Pons (tissue), 1 donor: ENCODE measurements around the gene ZNF500.

Experiments
- DNase-seq: peaks from one replicate; pipeline ENCODE4 v3.0.0-alpha.2; 2016; ENCODE audit warnings: low spot score

Gene ZNF500

DNA sequence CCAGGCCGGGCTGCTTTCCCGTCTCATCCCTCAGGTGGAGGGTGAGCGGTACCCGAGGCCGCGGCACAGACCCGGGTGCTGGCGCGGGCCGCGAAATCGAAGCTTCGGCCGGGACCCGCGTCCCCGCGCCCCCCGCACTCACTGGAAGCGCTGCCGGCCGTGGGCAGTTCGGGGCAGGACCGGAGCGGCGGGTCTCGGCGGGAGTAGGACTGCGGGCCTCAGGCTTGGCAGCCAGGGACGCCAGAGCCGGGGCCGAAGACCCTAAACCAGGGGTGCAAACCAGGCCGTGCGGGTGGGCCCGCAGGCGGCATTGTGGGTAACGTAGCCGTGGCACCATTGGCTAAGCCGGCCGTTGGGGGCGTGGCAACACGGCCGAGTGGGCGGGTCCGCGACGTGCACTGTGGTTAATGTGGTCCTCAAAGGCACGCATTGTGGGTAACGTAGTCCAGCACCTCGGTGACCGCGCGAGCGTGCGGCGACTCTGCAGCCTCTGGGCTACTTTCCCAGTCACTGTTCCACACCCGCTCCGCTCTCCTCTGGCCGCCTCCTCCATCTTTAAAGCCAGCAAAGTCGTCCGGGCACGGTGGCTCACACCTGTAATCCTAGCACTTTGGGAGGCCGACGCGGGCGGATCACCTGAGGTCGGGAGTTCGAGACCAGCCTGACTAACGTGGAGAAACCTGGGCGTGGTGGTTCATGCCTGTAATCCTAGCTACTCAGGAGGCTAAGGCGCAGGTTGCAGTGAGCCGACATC, at the start of gene ZNF500:
Gene ZNF500 (minus strand): TSS at position 288 of the 754 bp plus-strand sequence. CDS start 1,184 bp downstream, outside the sequence.
- DNase-seq: peak; percentile 94

DNA sequence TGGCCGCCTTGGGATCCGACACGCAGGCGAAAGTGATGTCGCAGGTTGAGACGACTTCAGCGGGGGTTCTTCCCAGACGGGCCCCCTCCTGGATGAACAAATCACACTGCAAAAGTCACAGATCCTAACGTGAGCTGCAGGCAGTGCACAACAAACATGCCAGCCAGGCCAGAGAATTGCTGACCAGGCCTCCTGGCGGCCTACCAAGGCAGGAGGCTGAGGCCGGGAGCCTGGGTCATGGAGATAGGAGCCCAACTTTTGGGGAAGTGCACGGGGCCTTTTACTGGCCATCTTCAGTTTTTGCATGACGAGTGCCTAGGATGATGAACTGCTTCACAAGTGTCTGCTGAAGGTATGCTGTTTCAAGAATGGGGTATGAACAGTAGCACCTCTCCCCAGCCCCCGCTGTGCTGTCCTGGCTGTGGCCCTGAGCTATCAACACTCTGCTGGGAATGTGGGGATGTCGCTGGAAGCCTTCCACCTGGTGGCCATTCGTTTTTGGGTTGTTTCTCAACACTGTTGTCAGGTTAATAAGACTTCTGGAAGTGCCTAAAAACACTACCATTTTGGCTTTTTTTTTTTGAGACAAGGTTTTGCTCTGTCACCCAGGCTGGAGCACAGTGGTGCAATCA, 47.7 kb upstream of the ZNF500 start:
- DNase-seq: no peak

DNA sequence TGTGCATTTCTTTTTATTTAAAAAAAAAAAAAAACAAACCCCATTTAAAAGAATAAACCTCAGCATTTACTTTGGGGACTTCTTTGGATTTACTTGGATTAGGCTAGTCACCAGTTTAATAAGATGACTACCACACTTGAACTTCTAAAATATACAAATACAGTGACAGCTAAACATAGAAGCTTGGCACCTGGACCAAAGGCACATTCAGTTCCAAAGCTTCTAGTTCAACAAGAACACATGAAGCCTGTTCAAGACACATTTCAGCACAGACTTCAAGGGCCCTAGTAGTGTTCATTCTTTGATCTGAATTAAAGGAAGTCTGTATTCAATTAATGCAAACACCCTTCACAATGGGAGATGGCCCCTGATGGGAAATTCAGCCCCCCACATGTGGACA, 47.1 kb upstream of the ZNF500 start:
- no peak for DNase-seq

DNA sequence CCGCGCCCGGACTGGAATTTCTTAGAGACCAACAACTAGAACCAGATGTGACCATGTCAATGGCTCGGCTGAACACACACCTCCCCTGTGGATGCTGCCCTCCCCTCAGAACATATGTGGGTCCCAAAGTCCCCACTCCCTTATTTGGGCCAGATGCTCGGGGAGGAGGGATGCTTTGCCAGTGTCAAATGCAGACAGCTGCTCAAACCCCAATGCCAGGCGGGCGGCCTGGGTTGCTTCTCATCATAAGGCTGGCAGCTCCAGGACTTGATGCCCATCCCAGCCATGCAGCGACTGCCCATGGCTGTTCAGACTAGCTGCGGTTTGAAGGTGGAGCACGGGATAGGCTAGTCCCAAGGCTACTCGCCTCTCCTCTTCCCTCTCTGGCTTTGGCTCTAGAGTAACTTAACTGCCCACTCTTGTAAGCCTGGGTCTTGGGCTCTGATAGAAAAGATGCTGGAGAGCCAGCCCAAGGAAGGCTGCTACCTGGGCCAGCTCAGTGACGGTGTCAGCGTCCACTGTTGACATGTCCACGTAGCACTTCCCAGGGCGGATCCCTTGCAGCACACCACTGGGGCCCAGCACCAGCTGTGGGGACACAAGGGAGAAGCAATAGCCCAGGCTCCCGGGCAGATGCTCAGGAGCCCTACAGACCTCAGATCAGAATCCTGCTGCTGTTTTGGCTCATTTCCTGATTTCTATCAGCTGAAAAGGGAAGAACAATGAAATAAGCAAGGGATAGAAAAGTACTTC, 46.5 kb upstream of the ZNF500 start:
- no peak for DNase-seq

DNA sequence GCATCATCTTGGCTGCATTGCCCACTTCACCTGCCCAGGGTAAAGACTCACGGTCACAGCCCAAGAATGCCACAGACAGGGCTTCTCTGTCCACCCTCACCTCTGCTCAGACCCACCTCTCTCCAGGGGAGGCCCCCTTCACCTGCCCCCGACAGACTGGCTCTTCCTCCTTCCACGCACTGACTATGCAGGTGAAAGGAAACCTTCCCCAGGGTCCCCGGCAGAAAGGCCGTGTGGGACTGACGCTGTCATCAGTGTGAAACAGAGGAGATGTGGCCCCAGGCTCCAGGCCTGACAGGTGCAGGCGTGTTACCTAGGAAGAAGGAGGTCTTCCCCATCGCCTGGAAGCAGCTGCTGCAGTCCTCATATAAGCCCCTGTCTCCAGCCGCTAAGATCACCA, 44.8 kb upstream of the ZNF500 start:
- no peak for DNase-seq

DNA sequence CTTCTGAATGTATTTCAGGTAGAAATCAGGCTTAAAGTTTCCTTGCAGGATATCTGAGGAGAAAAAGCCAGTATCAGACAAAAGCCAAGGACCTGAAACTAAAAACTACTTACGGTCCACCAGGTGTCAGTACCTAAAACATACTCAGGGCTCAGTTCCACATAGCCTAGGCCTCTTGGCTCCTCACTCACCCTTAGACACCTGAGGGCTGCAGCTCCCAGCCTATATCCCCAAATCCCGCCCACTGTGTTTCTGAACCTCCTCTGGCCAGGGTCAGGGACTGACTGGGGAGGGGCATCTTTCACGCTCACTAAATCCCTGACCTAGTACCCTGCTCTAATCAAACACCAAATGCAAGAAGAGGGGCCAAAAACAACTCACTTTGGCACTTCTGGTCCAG, 44.3 kb upstream of the ZNF500 start:
- no peak for DNase-seq

DNA sequence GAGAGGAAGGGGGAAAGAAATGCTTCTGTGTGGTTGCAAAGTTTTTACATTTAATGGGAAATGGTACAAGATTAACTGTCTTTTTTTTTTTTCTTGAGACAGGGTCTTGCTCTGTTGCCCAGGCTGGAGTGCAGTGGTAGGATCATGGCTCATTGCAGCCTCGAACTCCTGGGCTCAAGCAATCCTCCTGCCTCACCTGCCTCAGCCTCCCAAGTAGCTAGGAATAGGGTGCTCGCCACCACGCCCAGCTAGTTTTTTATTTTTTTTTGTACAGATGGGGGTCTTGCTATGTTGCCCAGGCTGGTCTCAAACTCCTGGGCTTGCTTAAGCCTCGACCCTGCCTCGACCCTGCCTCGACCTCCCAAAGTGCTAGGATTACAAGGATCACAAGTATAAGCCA, 39.3 kb upstream of the ZNF500 start:
- DNase-seq: no peak

DNA sequence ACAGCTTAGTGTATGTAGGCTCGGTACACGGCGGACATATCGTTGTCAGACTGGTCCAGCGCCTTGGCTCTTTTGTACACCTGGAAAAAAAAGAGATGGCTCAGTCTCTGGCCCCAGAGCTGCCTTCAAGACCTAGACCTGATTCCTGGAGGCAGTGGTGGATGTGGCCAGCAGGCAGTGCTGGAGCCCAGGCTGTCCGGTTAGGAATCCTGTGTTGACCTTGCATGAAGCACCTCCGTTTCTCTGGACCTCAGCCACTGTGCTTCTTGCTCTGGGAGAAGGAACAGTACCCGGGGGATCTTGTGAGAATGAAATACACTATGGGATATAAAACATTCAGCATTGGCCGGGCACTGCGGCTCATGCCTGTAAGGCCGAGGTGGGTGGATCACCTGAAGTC, 38.3 kb upstream of the ZNF500 start:
- DNase-seq: no peak

DNA sequence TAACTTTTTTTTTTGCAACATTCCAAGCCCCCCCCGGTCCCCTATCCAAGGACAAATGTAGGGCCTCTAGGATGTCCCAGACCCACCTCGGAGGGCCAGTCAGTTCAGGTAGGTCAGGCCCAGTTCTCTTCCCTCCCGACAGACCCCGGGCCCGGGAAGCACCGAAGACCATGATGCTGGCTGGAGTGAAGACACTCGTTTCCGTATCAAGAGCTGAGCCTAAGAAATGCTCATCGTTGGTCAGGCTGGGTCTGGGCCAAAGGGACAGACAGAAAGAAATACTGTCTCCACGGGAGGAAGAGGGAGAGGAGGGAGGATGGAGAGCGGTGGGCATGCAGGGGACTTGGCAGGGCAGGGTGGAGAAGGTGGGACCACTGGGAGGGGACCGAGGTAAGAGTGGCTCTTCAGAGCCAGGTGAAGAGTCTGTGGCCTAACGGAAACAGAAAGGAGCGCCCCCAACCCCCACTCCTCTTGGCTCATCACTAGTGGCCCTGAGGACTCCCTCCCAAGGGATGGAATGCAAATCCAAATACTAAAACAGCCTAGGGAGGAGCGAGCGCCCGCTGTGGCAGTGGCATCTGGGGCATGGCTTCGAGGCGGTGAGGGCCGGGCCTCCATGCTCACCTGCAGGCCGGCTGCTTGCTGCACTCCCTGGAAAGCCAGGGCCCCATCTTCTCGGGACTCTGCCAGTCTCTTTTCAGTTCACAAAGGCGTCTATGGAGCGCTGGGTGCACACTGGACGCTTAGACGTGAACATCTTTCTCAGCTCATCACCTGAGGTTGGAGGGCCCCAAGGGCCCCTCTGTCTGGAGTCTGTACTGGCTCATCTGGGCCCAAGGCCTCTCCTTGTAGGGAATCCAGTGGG, 37.2 kb upstream of the ZNF500 start:
- DNase-seq: no peak

DNA sequence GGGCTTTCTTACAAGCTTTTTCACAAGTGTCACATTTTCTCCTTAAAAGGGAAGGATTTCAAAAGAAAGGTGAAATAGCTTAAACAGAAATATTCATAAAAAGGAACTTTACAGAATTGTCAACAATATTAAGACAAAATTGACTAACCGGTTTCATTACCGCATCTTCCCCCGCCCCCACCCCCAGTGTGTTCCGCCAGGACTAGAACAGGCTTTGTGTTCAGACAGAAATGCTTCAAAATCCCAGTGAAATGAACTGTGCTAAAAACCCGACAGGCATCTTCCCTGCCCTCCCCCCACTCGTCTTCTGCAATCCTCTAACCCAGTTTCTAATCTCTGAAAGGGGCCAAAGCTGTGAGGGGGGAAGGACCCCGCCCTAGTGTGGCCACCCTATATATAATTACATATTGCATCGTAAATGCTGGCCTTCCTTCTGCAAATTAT, 36.5 kb upstream of the ZNF500 start:
- no peak for DNase-seq

DNA sequence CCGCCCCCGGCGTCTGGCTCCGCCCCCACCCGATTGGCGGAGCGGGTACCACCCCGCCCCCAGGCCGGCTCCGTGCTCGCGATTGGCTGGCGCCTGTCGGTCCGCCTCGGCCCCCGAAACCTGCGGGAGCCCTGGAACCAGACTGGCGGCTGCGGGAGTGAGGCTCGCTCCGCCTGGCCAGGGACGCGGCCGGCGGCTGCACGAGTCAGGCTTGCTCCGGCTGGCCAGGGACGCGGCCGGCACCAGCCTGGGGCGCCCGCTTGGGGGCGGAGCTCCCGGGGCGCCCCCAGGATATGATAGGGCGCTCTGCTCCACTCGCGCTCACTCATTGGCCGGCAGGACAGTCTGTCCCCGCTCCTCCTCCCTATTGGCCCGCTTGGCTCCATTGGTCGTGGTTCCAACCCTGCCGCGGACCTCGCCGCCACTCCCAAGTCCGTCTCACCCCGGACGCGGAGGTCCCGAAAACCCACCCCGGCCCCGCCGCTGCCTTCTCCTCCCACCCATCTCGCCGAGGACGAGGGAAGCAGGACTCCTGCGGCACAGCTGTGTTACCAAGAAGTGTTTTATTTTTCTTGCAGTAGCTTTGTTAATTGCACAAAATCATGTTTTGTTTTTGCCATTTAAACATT, 35.8 kb upstream of the ZNF500 start:
- peak; percentile 92 for DNase-seq

DNA sequence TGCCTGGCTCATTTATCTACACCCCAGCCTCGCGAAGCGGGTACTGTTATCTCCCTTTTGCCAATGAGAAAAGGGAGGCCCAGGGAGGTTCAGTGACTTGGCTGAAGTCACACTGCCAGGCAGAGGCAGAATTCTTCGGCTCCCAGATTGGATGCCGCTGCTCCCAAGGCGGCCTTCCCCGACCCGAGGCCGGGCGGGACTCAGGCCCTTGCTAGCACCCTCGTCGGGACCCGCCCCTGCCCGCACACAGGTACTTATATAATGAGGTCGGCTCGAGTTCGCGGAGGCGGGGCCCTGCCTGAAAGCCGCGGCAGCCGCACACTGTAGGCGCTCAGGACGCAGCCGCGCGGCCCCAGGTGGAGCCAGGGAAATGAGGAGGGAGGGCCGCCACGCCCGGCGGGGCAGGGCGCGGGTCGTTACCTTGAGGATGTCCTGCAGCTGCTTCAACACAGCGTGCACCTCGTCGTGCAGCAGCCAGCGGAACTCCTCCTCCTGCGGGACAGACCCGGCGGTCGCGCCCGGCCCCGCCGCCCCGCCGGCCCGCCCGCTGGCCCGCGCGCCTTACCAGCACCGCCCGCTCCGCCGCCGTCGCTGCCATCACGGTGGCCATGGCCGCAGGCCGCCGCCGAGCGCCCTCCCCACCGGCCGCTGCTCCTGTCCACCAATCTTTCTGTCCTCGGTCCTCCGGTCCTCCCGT, 35.1 kb upstream of the ZNF500 start, which contains the start of gene ROGDI:
Gene ROGDI (minus strand): TSS at position 672 of the 697 bp plus-strand sequence. CDS start 62 bp downstream, at position 610.
- peak; percentile 42 for DNase-seq

DNA sequence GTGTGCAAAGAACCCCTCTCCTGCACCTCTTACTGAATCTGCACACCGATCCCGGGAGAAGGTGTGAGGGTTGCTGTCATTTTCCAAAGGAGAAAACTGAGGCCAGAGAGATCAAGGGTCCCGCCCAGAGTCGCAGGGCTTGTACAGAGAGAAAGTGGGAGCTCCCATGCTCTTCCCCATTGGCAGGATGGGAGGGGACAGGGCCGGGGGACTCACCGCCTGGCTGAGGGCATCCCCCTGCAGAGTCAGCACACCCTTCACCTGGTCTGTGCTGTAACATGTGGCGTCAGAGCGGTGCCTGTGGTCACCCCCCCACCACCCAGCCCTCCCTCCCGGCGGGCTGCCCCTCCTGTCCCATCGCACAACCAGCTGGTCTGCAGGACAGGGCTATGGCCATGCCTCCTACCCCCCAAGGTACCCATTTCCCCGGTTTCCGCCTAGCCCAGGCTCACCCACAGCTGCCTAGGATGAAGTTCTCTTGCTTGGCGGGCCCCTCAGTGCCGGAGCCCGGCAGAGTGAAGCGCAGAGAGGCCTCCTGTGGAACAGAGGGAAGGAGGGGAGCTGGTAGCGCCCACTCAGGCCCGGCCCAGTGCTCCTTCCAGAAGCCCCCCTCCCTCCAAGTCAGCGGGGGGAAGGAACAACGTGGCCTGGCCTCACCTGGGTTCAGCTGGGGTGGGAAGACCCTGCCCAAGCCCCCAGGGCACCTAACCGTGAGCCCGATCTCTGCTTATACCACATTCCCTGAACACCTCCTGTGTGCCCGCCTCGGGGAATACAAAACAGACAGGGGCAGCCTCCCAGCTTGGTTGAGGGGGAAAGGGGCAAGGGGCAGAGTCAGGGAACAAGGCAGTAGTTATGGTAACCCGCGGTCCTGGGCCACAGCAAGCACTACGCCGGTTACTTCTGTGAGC, 34.3 kb upstream of the ZNF500 start:
- DNase-seq: no peak

DNA sequence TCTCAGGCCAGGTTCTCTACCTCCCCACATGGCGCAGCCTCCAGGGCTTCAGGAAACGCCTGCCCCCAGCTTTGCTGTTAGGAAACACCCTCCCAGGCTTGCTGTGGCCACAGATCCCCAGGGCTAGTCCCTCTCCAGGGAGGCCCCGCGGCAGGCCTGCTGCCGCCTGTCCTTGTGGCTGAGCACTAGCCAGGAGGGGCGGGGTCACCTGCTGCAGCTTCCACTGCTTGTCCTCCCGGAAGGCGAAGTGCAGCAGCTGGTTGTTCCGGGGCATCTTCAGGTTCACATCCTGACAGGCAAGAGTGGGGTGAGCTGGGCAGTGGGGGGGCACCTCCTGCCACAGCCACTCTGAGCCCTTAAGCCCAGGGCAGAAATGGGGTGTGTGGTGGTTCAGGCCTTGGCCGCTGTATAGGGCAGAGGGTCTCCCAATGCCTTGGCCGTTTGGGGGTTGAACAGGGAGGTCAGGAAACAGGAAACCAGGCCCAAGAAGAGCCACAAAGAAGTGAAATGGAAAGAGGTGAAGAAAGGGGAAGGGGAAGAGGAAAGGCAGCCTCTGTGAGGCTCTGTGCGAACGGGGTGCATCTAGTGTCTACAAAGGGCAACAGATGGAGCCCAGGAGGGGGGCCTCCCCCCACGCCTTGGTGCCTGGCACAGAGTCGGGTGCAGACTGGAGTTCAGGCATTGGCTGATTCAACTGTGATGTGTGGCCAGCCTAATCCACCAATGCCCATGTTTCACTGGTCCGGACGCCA, 33.5 kb upstream of the ZNF500 start:
- DNase-seq: peak; percentile 96

DNA sequence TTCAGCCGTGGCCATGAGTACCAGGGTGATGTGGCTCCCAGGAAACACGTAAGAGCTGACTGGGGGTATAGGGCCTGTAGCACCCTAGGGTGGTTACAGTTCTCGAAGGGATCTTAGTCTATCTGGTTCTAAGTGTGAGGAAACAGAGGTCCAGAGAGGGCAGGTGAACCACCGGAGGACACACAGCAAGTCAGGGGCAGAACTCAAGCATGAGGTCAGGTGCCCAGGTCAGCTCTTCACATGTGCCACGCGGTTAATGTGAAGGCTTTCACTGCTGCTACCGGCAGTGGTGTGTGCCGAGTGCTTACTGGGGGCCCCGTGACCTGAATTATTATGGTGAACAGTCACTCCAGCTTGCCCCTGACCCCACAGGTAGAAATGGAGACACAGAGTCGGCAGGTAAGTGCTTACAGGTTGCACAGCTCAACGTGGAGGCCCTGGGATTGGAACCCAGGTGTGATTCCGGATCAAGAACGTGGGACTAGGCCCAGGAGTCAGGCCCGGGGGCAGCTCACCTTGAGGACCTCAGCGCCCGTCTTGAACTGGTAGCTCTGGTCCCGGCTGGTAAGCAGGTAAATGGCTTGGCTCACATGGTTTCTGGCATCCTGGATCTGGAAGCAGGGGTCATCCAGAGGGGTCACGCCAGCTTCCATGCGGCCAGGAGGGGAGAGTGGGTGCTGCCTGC, 32.4 kb upstream of the ZNF500 start:
- no peak for DNase-seq

DNA sequence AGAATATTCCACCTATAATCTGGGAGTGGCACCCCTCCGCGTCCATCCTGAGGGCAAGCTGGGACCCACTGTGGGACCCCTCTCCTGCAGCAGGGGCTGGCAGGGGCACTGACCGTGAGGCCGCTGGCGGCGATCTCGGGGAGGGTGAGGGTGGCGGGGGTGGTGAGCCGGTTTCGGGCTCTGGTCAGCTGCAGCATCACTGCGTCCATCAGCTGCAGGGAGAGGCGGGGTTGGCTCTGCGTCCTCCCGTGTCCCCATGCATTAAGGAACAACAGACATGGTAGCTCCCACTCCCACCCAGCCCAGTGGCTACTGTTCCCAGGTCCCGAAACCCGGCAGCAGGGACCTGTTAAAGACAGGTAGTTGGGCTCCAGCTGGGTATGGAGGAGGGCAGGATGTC, 31.5 kb upstream of the ZNF500 start:
- no peak for DNase-seq

DNA sequence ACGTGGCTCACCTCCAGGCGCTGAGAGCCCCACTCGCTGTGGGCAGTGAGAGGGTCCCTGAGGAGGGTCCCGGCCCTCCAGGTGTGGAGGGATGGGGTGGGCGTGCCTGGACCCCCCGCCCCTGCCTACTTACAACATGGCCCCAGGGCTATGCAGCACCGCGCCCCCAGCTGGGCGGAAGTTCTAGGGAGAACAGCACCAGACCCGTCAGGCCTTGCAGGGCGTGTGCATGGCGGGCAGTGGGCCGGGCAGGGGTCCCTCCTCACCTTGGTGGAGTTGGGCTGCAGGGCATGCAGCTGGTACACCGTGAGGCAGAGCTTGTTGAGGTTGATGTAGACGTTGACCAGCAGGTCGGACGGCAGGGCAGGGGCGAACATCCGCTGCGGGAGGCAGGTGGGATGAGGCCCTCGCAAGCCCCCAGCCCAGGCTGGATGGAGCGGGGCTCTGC, 30.9 kb upstream of the ZNF500 start:
- no peak for DNase-seq
